SK-N-SH treated with all-trans-retinoic acid at 6 μM for 48 hours (cell line): Measurements from ENCODE around the gene TFPT.

Source experiments
- ARNTL ChIP-seq: fragments of 450-650 bp; formaldehyde crosslinking; IDR thresholded peaks from 2 replicates; pipeline ENCODE4 v1.5.0; 2020; ENCODE audit warnings: low read depth, mild to moderate bottlenecking, moderate library complexity, borderline replicate concordance
- PPARA ChIP-seq: fragments of 250-450 bp; sonication (Bioruptor Pico); IDR thresholded peaks from 2 replicates; pipeline ENCODE4 v1.5.0; 2020; ENCODE audit warnings: mild to moderate bottlenecking, borderline replicate concordance
- TCF4 ChIP-seq: fragments of 250-450 bp; sonication (Bioruptor Pico); IDR thresholded peaks from 2 replicates; pipeline ENCODE4 v1.8.0; 2021; ENCODE audit warnings: mild to moderate bottlenecking, moderate library complexity, borderline replicate concordance

GRCh38 chr19:54162884-54163283 lies 47.4 kb upstream of the TFPT start:
- TF ChIP-seq ARNTL (CRISPR knock-in tag) = no peak
- no peak for TF ChIP-seq TCF4 (CRISPR knock-in tag)
- no peak for TF ChIP-seq PPARA (CRISPR knock-in tag)
